ENCODE results near the gene ATF5.

DNA sequence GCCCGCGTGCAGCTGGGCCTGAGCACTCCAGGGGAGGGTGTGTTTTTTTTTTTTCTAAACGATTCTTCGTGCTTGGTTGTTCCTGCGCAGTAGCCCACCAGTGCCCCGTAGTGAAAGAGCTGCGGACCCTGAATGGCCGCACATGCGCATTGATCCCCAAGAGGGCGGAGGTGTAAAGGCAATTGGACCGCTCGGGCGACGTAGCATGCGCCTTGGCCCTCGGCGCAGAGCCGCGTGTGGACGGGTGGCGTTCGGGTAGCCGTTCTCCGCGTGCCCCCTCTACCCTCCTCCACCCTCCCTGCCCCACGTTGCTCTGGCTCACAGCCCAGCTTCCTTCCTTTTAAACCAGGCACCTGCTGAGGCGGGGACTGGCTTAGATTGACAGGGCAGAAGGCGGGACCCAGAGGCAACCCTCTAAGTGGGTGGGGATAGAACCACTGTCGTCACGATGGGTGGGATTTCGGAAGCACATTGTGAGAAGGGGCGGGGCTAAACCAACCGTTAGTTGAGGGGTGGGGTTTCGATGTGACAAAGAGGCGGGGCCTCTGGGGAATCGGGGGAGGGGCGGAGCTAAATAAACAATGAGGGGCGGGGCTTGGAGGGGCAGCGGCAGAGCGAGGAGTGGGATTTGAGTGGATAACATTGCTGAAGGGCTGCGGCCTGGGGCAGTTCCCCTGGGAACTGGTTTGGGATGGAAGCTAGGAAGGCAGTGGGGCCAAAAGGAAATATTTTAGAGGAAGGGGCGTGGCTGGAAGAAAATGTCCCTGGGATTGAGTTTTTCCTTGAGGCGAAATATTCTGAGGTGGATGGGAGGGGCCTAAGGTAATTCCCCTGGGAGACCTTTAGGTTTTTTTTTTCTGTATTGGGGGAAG lies 842 bp downstream of the ATF5 start:
- TF ChIP-seq, protein P1, sequence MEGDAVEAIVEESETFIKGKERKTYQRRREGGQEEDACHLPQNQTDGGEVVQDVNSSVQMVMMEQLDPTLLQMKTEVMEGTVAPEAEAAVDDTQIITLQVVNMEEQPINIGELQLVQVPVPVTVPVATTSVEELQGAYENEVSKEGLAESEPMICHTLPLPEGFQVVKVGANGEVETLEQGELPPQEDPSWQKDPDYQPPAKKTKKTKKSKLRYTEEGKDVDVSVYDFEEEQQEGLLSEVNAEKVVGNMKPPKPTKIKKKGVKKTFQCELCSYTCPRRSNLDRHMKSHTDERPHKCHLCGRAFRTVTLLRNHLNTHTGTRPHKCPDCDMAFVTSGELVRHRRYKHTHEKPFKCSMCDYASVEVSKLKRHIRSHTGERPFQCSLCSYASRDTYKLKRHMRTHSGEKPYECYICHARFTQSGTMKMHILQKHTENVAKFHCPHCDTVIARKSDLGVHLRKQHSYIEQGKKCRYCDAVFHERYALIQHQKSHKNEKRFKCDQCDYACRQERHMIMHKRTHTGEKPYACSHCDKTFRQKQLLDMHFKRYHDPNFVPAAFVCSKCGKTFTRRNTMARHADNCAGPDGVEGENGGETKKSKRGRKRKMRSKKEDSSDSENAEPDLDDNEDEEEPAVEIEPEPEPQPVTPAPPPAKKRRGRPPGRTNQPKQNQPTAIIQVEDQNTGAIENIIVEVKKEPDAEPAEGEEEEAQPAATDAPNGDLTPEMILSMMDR (conservative IDR thresholded peaks at IDR 0.05; ENCODE audit: low read length): no peak
- TF ChIP-seq EZH2phosphoT487 (IDR thresholded peaks at IDR 0.05; ENCODE audit: borderline replicate concordance, low read depth, low read length): no peak
